ENCODE results near the gene AFDN. TPM values are rescaled to one million over a fixed set of nuclear protein-coding genes. Genes with fewer than 3 reads are reported as not detected.

The AFDN gene
- total and polyA plus RNA-seq, 2 experiments from 2014 or later = 66.9 to 200 TPM

- no peak for TF ChIP-seq ZNF462 (CRISPR knock-in tag; IDR thresholded peaks at IDR 0.05)
- TF ChIP-seq ZNF331 (CRISPR knock-in tag; IDR thresholded peaks at IDR 0.05; ENCODE audit: low read depth) = no peak
- TF ChIP-seq NANOG (IDR thresholded peaks at IDR 0.05; ENCODE audit: borderline replicate concordance) = no peak
- TF ChIP-seq JUNB (IDR thresholded peaks at IDR 0.05; ENCODE audit: unreplicated experiment) = no peak
- TF ChIP-seq CREB1 (CRISPR knock-in tag; IDR thresholded peaks at IDR 0.05; ENCODE audit: low read depth) = no peak
- no peak for TF ChIP-seq POLR2AphosphoS5 (IDR thresholded peaks at IDR 0.05; ENCODE audit: low read depth)
Measured at GRCh38 chr6:167828325-167828956, 1.7 kb downstream of the AFDN start (continued).

- Histone ChIP-seq H3K79me2 (replicated peaks; ENCODE audit: insufficient read depth) (peaks cover 70% of the 10 kb centered on the region), H3K4me1 (ENCODE audit: insufficient read depth) (peaks cover 40% of the 10 kb centered on the region), H3K36me3 (ENCODE audit: insufficient read depth) (no peaks in the 10 kb centered on the region), H3K27me3 (ENCODE audit: insufficient read depth) (peaks cover 7% of the 10 kb centered on the region; the same call in 1 of the 2 replicates), H3K9me2 (ENCODE audit: insufficient read depth) (no peaks in the 10 kb centered on the region), H3K27ac (ENCODE audit: low read depth) (no peak overlapping the region), H3F3A (replicated peaks; ENCODE audit: low read depth) (no peaks in the 10 kb centered on the region), H3K4me3 (peak overlapping the region; percentile 80; the same call in 1 of the 2 replicates), H2AFZ (no peak overlapping the region), H3K4me2 (peak overlapping the region; percentile 94), H4K20me1 (replicated peaks; ENCODE audit: insufficient read depth) (peaks cover 57% of the 10 kb centered on the region)
- Mint-ChIP-seq H3K4me3 (peak overlapping the region; percentile 98; the same call in 2 of the 3 replicates), H3K4me1 (peaks cover 57% of the 10 kb centered on the region), H3K36me3 (ENCODE audit: low read depth) (peaks cover 7% of the 10 kb centered on the region; the same call in 2 of the 3 replicates), H3K27ac (no peak overlapping the region), H3K9me3 (peaks cover 3% of the 10 kb centered on the region; the same call in 1 of the 3 replicates), H3K27me3 (ENCODE audit: insufficient read depth, low read depth, poor library complexity) (peaks cover 22% of the 10 kb centered on the region)
- DNase-seq (ENCODE audit: low spot score) (no peak), ATAC-seq (no peak)
- no peak for TF ChIP-seq ZNF114 (CRISPR knock-in tag; IDR thresholded peaks at IDR 0.05)
- TF ChIP-seq ZNF331 (CRISPR knock-in tag; IDR thresholded peaks at IDR 0.05; ENCODE audit: low read depth) = no peak
- no peak for TF ChIP-seq NANOG (IDR thresholded peaks at IDR 0.05; ENCODE audit: borderline replicate concordance)
- TF ChIP-seq REST (IDR thresholded peaks at IDR 0.05; ENCODE audit: unreplicated experiment) = no peak
- TF ChIP-seq CREB1 (CRISPR knock-in tag; IDR thresholded peaks at IDR 0.05; ENCODE audit: low read depth) = no peak
- no peak for TF ChIP-seq POLR2AphosphoS5 (IDR thresholded peaks at IDR 0.05; ENCODE audit: low read depth)
- no peak for TF ChIP-seq JUNB (IDR thresholded peaks at IDR 0.05; ENCODE audit: unreplicated experiment)
- TF ChIP-seq, protein P1, sequence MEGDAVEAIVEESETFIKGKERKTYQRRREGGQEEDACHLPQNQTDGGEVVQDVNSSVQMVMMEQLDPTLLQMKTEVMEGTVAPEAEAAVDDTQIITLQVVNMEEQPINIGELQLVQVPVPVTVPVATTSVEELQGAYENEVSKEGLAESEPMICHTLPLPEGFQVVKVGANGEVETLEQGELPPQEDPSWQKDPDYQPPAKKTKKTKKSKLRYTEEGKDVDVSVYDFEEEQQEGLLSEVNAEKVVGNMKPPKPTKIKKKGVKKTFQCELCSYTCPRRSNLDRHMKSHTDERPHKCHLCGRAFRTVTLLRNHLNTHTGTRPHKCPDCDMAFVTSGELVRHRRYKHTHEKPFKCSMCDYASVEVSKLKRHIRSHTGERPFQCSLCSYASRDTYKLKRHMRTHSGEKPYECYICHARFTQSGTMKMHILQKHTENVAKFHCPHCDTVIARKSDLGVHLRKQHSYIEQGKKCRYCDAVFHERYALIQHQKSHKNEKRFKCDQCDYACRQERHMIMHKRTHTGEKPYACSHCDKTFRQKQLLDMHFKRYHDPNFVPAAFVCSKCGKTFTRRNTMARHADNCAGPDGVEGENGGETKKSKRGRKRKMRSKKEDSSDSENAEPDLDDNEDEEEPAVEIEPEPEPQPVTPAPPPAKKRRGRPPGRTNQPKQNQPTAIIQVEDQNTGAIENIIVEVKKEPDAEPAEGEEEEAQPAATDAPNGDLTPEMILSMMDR (conservative IDR thresholded peaks at IDR 0.05; ENCODE audit: low read depth in 2 of 2) = no peak
- TF ChIP-seq, protein P2, sequence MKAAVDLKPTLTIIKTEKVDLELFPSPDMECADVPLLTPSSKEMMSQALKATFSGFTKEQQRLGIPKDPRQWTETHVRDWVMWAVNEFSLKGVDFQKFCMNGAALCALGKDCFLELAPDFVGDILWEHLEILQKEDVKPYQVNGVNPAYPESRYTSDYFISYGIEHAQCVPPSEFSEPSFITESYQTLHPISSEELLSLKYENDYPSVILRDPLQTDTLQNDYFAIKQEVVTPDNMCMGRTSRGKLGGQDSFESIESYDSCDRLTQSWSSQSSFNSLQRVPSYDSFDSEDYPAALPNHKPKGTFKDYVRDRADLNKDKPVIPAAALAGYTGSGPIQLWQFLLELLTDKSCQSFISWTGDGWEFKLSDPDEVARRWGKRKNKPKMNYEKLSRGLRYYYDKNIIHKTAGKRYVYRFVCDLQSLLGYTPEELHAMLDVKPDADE (IDR thresholded peaks at IDR 0.05) = no peak
Measured at GRCh38 chr6:167829513-167829912, 2.8 kb downstream of the AFDN start.
